Right ventricle myocardium inferior (tissue), 1 donor: ENCODE data around the gene RAB40B. TPM values are rescaled to one million over a fixed set of nuclear protein-coding genes. Genes with fewer than 3 reads are reported as not detected.
A peak's percentile ranks its signal among the peaks of the same experiment; 100 is the strongest.
"Not testable (repeated sequence)": the region's sequence is repeated elsewhere in the genome, so short reads cannot be mapped to it uniquely, and the experiment has no call there.

Source experiments
- ATAC-seq: fragments of 200-7000 bp; cut with Tn5 transposase; one replicate; pipeline ENCODE4 v1.9.1; 2020; ENCODE audit warnings: mild to moderate bottlenecking, moderate library complexity
- DNase-seq: peaks from one replicate; pipeline ENCODE4 v3.0.0; 2021; ENCODE audit errors: missing footprints
- intact Hi-C: fragments of 100-400 bp; cut with DNase I; formaldehyde crosslinking; loops from one replicate; pipeline ENCODE4 v1.11.0; 2022
- total RNA-seq: library from RNA; stranded (reverse); fragmentation: NEBNext Ultra II Directional; extraction: Animal tissue kit (Norgen Biotek cat#: 25700); gene quantifications from one replicate; pipeline ENCODE4 v1.2.1, GENCODE V29; 2021
- donor health status: DM: no; HTN: yes; CAD: no; lungs with severe emphysema.

RAB40B gene
- total RNA-seq, 1 donor from 2014 or later, result 19.9 TPM

DNA sequence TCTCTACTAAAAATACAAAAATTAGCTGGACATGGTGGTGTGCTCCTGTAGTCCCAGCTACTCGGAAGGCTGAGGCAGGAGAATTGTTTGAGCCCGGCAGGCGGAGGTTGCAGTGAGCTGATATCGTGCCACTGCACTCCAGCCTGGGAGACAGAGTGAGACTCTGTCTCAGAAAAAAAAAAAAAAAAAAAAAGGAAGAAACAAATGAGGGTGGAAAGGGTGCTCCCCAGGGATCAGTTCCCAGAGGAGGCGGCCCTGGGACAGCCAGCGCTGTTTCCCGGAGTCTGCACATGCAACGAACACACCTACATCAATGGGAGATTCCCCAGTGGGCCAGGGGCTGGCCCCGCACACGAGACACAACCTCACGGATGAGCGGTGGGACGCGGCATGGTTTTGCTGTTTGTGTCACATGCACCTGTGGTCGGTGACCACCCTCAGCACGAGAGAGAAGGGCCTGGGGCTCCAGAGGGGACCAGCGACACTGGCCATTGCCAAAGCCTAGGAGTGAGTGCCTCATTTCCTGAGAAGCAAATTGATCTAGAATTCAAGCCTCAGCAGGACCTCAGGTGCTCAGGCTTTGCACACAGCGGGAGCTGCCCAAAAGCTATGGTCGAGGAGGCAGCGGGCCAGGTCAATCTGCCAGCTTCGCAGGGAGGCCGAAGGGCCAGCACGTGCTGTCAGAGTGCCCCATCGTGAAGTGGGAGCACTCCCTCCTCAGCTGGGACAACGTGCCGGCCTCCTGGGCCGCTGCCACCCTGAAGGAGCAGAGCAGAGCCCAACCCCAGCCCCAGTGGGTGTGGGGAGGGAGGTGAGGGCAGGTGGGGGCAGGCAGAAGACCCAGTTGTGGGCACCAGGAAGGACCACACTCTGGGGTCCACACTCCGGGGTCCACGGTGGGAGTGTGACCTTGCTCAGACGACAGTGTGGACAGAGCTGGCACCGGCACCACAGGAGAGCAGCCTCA is 36.5 kb downstream of the RAB40B start:
- intact Hi-C loops, result no loop called here
- DNase-seq (peak; percentile 33), ATAC-seq (no peak)

DNA sequence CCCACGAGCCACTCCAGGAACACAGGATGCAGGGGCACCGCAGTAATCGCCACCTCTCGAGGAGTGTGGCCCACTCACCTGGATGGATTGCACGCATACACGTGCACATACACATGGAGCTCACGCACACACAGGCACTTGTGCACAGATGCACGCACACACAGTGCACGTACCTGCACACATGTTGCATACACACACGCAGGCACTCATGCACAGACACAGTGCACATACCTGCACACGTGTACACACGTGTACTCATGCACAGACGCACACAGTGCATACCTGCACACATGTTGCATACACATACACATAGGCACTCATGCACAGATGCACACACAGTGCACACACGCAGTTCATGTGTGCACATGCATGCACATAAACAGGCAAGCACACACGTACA is 38.6 kb downstream of the RAB40B start:
- intact Hi-C loops, result no loop called here
- DNase-seq, result no peak
- no peak for ATAC-seq

DNA sequence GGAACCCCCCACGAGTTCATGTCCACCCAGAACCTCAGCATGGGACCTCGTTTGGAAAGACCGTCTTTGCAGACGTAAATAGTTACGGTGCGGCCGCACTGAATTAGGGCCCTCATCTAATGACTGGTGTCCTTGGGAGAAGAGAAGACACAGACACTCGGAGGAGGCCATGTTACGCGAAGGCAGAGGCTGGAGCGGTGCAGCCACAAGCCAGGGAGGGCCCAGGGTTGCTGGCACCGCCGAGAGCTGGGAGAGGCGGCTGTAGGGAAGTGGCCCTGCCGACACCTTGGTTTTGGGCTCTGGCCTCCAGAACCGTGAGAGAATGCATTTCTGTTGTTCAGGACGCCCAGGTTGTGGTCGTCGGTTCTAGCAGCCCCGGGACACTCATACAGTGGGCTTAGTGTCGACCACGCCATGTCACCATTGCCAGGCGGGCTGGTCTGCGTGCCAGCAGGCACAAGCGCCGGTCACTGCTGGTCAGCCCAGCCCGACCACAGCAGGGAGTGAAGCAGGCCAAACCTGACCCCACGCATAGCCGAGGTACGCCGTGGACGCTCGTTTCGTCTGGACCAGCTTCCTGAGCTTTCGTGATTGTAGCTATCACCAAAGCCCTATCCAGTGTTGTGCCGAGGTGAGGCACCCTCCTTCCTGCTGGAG is 39.6 kb downstream of the RAB40B start:
- peak; percentile 37 for DNase-seq

DNA sequence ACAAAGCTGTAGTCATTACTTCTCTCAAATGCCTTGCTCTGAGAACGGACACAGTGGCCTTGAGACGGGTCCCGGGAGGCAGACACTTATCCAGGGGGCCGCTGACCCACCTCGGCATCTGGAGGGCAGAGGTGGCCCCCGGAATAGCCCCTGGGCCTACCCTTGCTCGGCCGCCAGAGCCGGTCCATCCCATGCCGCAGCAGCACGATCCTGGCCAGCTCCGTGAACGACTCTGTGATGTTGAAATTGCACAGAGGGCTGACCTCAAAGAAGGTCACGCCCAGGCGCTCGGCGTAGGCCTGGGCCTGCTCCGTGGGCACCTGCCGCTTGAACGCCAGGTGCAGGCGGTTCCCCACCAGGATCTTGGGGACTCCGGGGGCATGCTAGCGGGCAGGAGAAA is 40.2 kb downstream of the RAB40B start:
- ATAC-seq (no peak), DNase-seq (no peak)
- intact Hi-C loops, result no loop called here

More for the DNA sequence above, 39.6 kb downstream of the RAB40B start:
- intact Hi-C loops, result no loop called here
- no peak for ATAC-seq

DNA sequence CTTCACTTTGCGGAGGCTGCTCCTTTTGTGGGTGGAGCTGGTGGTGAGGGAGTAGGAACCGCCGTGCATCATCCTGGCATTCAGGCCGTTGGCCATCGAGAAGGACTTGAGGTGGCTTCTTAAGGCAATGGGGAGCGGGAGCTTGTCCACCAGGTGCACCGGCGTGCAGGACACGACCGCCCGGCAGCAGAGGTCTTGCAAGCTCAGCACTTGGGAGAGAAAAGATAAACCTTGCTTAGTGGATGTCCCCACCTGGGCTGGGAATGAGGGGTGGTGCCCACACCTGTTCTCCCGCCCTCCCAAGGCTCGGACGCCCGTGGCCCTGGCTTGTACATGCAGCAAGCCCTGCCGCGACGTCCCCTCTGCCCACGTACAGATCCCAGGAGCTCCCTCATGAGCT is 40.6 kb downstream of the RAB40B start:
- intact Hi-C loops, result no loop called here
- ATAC-seq (no peak), DNase-seq (peak; percentile 67)

DNA sequence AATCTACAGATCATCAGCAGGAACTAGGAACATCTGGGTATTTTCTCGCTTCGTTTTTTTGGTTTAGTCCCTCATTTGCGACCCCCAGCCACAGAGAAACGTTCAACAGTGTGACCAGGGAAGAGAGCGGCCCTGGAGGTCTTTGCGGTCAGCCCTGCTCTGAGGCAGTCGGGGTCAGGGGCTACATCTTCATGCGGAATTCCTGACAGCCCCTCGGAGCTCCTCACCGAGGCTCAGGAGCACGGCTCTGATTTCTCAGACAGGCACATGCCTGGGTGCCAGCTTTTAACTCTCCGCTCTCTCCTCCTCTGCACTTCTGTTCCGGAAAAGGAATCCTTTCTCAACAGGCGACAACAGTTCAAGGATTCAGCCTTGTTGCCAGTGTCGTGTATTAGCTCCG is 42.2 kb downstream of the RAB40B start:
- ATAC-seq (no peak), DNase-seq (no peak)
- intact Hi-C loops, result no loop called here

DNA sequence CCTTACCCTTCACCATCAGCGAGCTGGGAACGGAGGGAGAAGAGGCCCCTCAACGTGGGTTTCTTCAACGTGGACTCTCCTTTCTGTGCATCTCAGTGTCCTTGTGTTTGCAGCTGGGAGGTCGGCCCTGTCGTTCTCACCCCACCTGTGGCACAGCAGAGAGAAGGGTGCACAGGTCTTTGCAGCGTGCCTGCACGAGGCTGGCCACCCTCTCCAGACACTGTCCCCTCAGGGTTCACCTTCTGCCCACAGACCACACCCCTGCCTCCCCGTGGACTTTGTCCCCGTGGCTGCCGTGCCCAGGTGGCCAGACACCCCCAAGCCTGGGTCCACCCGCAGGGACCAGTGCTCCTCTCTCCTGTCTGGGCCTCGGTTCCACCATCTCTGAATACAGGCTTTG is 43.0 kb downstream of the RAB40B start:
- DNase-seq, result no peak
- intact Hi-C loops, result no loop called here
- ATAC-seq, result no peak

DNA sequence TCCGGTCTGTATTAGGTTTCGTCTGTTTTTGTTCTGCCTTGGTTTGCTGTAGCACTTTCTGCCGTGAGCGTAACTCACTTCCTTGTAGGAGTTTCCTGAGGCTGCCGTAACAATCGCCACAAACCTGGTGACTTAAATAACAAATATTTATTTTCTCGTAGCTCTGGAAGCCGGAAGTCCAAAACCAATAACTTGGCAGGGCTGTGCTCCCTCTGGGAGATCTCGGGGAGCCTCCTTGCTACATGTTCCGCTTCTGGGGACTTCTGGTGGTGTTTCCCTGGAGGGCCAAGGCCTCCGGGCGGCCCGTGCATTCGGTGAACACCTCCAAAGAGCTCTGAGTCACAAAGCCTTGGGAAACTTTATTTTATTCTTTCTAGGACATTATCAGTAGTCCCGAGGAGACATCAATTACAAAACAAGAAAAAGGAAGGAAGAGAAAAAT is 43.4 kb downstream of the RAB40B start:
- DNase-seq, result no peak
- intact Hi-C loops, result no loop called here

DNA sequence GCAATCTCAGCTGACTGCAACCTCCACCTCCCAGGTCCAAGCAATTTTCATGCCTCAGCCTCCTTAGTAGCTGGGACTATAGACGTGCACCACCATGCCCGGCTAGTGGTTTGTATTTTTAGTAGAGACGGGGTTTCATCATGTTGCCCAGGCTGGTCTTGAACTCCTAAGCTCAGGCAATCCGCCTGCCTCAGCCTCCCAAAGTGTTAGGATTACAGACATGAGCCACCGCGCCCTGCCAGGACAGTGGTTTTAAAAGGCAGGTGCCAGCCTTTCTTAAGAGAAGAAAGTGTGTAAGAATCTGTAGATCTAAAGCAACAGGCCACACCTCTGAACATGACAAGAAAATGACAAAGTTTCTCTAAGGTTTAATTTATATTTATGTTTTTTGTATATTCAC is 43.9 kb downstream of the RAB40B start:
- ATAC-seq, intact Hi-C loops: not testable (repeated sequence)
- DNase-seq, result peak; percentile 48

More for the DNA sequence above, 43.4 kb downstream of the RAB40B start:
- ATAC-seq, result no peak

DNA sequence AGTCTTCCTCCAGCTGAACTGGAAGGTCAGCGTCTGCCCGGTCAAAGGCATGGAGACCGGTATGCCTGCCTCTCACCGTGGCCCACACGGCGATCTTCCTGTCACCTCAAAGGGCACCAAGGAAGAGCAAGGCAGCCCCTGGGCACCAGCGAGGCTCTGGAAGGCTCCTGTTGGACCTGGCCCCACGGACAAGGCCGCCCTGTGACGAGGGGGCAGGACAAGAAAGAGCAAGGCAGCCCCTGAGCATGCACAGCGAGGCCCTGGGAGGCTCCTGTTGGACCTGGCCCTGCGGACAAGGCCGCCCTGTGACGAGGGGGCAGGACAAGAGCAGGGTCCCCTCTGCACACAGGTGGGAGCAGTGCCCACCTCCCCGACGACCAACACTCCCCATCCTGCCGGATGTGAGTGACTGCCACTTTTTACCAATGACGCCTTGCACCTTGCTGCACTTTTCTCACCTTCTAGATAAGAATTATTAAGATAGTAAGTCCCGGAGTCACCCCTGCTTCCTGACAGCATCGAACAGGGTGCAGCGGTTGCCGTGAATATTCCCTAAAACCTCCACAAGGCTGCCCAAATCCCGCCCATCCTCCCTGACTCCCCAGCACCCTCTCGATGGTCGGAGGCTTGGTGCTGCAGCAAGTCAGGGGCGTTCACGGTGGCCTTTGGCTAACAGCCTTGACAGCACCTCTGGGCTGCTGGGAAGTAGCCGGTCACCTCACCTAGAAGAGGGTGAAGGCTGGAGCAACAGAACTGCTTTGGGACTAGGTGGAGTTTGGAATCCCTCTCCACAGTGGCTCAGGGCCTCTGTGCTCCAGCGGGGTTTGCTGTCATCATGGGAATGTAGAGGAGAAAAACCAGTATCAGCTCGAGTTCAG is 44.6 kb downstream of the RAB40B start:
- no peak for ATAC-seq
- intact Hi-C loops, result no loop called here
- DNase-seq, result peak; percentile 52

DNA sequence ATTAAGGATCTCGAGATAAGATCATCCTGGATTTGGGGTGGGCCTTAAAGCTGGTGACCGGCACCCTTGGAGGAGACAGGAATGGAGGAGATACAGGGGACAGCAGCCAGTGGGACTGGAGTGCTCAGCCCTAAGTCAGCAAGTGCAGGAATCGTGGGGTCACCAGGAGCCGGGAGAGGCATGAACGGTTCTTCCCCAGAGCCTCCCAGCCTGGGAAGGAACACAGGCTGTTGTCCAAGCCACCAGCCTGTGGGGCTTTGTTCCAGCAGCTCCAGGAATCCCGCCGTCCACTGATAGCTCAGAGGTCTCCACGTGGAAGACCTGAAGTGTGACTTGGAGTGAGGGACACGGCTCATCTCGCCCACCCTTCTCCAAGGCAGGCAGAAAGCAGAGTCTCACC is 47.8 kb downstream of the RAB40B start:
- intact Hi-C loops, result no loop called here
- no peak for ATAC-seq
- DNase-seq, result no peak

DNA sequence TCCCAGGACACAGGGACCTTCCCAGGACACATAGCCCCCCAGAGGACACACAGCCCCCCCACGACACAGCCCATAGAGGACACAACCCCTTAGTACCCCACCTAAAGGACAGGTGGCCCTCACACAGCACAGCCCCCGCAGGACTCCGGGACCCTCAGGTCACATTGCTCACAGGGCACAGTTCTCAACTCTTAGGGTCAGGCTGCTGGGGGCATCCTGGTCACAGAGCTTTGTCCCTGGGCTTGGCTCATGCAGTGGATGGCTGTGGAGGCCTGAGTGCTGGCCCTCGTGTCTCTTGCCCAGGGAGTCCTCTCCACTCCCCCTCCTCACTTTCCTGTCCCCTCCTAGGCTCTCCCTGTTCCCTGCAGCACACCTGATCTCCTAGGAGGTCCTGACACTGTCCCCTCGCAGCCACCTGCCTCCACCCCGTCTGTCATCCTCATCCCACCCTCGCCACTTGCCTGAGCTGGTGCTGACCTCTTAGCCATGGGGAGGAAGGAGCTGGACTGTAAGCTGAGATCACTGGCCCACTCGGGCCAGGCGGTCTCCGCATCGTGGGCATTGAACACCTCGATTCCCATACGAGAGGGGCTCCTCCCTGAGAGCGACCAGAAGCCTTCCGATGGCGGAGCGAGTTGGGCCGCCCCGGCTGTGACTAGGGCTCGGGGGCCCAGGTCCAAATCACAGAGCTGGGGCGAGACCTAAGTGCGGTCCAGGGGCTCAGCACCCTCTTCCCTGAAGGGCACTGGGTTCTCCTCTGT is 48.8 kb downstream of the RAB40B start:
- intact Hi-C loops, result loop anchor here (5.0 kb wide), 2 partner anchors 48 to 103 kb away; partner anchors contain the start of genes RAB40B and TBCD
- peak; percentile 69 for DNase-seq
- no peak for ATAC-seq

DNA sequence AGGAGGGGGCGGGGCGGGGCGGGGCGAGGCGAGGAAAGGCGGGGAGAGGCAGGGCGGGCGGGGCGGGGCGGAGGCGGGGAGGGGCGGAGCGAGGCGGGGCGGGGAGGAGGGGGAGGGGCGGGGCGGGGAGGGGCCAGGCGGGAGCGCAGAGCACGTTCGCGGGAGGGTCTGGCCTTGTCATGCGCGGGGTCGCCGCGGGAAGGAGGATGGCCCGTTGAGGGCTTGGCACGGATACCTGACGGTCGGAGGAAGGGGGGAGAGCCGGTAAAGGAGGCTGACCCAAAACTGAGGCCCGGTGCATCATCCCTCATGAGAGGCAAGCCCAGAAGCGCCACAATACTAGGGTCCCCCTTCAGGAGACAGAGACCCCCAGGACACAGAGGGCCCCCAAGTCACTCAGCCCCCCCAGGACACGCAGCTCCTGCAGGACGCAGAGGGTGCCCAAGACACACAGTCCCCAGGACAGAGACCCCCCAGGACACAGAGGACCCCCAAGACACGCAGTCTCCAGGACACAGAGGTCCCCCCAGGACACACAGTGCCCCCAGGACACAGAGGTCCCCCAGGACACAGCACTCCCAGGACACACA is 49.7 kb downstream of the RAB40B start:
- peak; percentile 82 for DNase-seq
- peak; percentile 21 for ATAC-seq
- intact Hi-C loops, result loop anchor here (1.0 to 5.0 kb wide), 3 partner anchors 48 to 231 kb away; partner anchors contain the start of genes HEXD, OGFOD3, RAB40B and TBCD

DNA sequence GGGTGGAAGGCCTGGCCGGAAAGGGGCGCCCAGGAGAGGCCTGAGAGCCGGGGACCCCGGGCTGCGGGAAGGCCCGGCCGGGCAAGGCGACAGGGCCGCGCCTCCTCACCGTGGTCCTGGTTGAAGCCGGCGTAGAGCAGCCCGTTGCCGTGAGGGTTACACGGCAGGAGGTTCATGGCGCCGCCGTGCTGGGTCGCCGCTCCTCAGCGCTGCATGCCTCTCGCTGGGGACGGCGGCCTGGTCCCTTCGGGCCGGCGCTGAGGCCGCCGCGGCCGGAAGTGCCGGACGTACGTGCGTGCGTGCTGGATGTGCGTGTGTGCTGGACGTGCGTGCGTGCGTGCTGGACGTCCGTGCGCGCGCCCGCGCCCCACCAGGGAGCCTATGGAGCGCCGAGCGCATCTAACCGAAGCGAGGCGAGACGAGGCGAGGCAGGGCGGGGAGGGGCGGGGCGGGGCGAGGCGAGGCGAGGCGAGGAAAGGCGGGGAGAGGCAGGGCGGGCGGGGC is 50.3 kb downstream of the RAB40B start, which contains the start of gene WDR45B:
WDR45B (minus strand) TSS at position 280 of the 504 bp plus-strand sequence; CDS start at position 176, 104 bp downstream.
- intact Hi-C loops, result loop anchor here (1.0 to 5.0 kb wide), 3 partner anchors 49 to 230 kb away; partner anchors contain the start of genes HEXD, OGFOD3, RAB40B and TBCD
- ATAC-seq, result peak; percentile 98

DNA sequence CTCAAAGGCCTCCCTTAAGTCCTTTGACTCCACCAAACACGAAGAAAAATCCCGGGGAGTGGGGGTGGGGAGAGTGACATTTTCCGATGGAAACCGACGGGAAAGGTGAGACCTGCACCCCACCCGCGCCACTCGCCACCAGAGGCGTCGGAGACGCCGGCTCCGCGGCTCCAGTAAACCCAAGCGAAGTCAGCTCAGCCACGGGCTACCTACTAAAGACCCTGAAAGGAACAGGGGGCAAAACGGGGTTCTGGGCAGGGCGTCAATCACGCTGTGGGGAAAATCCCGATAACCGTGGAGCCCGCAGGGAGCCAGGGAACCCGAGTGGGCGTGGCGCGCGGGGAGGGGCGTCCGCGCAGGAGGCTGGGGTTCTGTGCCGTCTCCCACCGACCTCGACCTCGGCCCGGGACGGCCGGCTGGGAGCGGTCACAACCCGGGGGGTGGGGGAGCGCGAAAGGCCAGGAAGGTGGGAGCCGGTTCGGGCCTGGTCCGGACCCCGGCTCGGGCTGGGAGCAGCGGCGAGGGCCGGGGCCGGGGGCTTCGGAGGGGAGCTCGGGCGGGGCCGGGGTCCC is 50.8 kb downstream of the RAB40B start:
- DNase-seq (peak; percentile 66), ATAC-seq (peak; percentile 4)
- intact Hi-C loops, result loop anchor here (1.0 to 5.0 kb wide), 3 partner anchors 50 to 229 kb away; partner anchors contain the start of genes HEXD, OGFOD3, RAB40B and TBCD

More for the DNA sequence above, 50.3 kb downstream of the RAB40B start, which contains the start of gene WDR45B:
- peak; percentile 98 for DNase-seq

DNA sequence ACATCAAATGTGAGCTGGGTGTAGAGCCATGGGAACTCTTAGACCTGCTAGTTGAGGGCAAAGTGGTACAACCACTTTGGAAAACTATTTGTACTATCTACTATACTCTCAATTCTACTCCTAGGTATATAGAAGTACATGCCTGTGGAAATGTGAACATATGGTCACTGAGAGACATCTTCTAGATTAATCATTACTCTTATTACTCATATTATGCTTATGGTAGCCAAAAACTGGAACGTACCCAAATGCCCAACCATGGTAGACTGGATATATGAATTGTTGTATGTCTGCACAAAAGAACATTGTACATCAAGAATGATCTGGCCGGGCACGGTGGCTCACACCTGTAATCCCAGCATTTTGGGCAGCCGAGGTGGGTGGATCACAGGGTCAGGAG is 53.0 kb downstream of the RAB40B start:
- intact Hi-C loops, result loop anchor here (5.0 kb wide), 2 partner anchors 52 to 107 kb away; partner anchors contain the start of genes RAB40B and TBCD
- ATAC-seq, result no peak

DNA sequence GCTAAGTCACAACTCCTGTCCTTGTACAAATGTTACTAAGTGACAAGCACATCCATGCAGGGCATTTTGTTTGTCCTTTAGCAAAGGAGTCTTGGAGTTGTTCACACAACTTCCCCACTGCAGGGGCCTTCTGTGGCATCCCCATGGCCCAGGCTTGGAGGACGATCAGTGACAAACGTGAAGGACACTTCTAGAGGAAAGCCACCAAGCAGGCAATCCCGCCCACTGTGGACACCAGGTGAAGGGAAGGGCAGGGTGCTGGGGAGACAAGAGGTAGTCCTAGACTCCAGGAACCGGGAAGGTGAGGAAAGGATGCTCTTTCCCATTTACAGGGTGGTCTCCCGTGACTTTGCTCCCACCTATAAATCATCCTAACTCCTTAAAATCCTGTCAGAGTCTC is 54.4 kb downstream of the RAB40B start:
- DNase-seq (no peak), ATAC-seq (no peak)
- intact Hi-C loops, result no loop called here

More for the DNA sequence above, 53.0 kb downstream of the RAB40B start:
- DNase-seq, result no peak
